ENCODE data around the gene ARSB. TPM values are rescaled to one million over a fixed set of nuclear protein-coding genes. Genes with fewer than 3 reads are reported as not detected.
A peak's percentile ranks its signal among the peaks of the same experiment; 100 is the strongest.

The ARSB gene
- total RNA-seq, 2 experiments from 2014 or later = 4.4 to 5.2 TPM

GRCh38 chr5:78760366-78760765 lies 224.7 kb downstream of the ARSB start:
- TF ChIP-seq CTCF (IDR thresholded peaks at IDR 0.05) = no peak
- peaks cover 8% of the 10 kb centered on the region for H3K27me3 Mint-ChIP-seq
- no peak overlapping the region for H3K27ac Mint-ChIP-seq
- CTCF ChIA-PET = no interaction called here
- Histone ChIP-seq H3K27me3 (ENCODE audit: control insufficient read depth in 1 of 2, insufficient read depth in 2 of 2, low read length in 2 of 2) (peaks cover 0 to 2% of the 10 kb centered on the region in 2 experiments), H3K4me1 (ENCODE audit: insufficient read depth, low read length) (no peaks in the 10 kb centered on the region), H3K36me3 (ENCODE audit: insufficient read depth, low read length) (no peaks in the 10 kb centered on the region), H3K9me3 (ENCODE audit: control insufficient read depth in 1 of 2, insufficient read depth in 1 of 2, low read length in 2 of 2) (no peaks in the 10 kb centered on the region), H3K27ac (ENCODE audit: low read depth in 1 of 2, low read length in 2 of 2) (no peak overlapping the region), H3K4me3 (ENCODE audit: low read length) (no peak overlapping the region)
- intact Hi-C loops (cut with DNase I, micrococcal nuclease) = no loop called here
- H3K4me1 Mint-ChIP-seq (ENCODE audit: low read depth) = no peaks in the 10 kb centered on the region
- peak in 2 of 14 experiments; percentile 23 to 31 for DNase-seq
- no peak for ATAC-seq (ENCODE audit: poor library complexity)
- POLR2A ChIA-PET = no interaction called here
- H3K9me3 Mint-ChIP-seq = no peaks in the 10 kb centered on the region
- no peaks in the 10 kb centered on the region for H3K36me3 Mint-ChIP-seq (ENCODE audit: low read depth)
- no peak overlapping the region for H3K4me3 Mint-ChIP-seq

GRCh38 chr5:78758169-78758839 lies 226.8 kb downstream of the ARSB start:
- no peaks in the 10 kb centered on the region for H3K9me3 ChIP-seq (ENCODE audit: control insufficient read depth in 1 of 2, insufficient read depth in 1 of 2, low read length in 2 of 2)
- no peak for TF ChIP-seq CTCF (IDR thresholded peaks at IDR 0.05)
- no peak overlapping the region for H3K27ac ChIP-seq (ENCODE audit: low read depth in 1 of 2, low read length in 2 of 2)
- H3K4me1 Mint-ChIP-seq (ENCODE audit: low read depth) = no peaks in the 10 kb centered on the region
- no peaks in the 10 kb centered on the region for H3K4me1 ChIP-seq (ENCODE audit: insufficient read depth, low read length)
- no peak for ATAC-seq (ENCODE audit: poor library complexity)
- peaks cover 16% of the 10 kb centered on the region for H3K27me3 Mint-ChIP-seq
- no peak overlapping the region for H3K4me3 ChIP-seq (ENCODE audit: low read length)
- POLR2A ChIA-PET = no interaction called here
- DNase-seq = peak in 2 of 14 experiments; percentile 13 to 18
- intact Hi-C loops (cut with DNase I, micrococcal nuclease) = no loop called here
- no peaks in the 10 kb centered on the region for H3K36me3 Mint-ChIP-seq (ENCODE audit: low read depth)
- peaks cover 0 to 2% of the 10 kb centered on the region in 2 experiments for H3K27me3 ChIP-seq (ENCODE audit: control insufficient read depth in 1 of 2, insufficient read depth in 2 of 2, low read length in 2 of 2)
- H3K36me3 ChIP-seq (ENCODE audit: insufficient read depth, low read length) = no peaks in the 10 kb centered on the region
- H3K4me3 Mint-ChIP-seq = no peak overlapping the region
- no peak overlapping the region for H3K27ac Mint-ChIP-seq
- no peaks in the 10 kb centered on the region for H3K9me3 Mint-ChIP-seq
- CTCF ChIA-PET = no interaction called here

- Mint-ChIP-seq H3K36me3 (ENCODE audit: low read depth) (no peaks in the 10 kb centered on the region), H3K9me3 (no peaks in the 10 kb centered on the region), H3K4me1 (ENCODE audit: low read depth) (no peaks in the 10 kb centered on the region), H3K4me3 (no peak overlapping the region), H3K27me3 (peaks cover 16% of the 10 kb centered on the region), H3K27ac (no peak overlapping the region)
- Histone ChIP-seq H3K4me3 (ENCODE audit: low read length) (no peak overlapping the region), H3K4me1 (ENCODE audit: insufficient read depth, low read length) (no peaks in the 10 kb centered on the region), H3K27ac (ENCODE audit: low read depth in 1 of 2, low read length in 2 of 2) (no peak overlapping the region), H3K36me3 (ENCODE audit: insufficient read depth, low read length) (no peaks in the 10 kb centered on the region), H3K27me3 (ENCODE audit: control insufficient read depth in 1 of 2, insufficient read depth in 2 of 2, low read length in 2 of 2) (peaks cover 0 to 2% of the 10 kb centered on the region in 2 experiments), H3K9me3 (ENCODE audit: control insufficient read depth in 1 of 2, insufficient read depth in 1 of 2, low read length in 2 of 2) (no peaks in the 10 kb centered on the region)
- intact Hi-C loops (cut with DNase I, micrococcal nuclease) = no loop called here
- ChIA-PET CTCF (no interaction called here), POLR2A (no interaction called here)
- no peak for TF ChIP-seq CTCF (IDR thresholded peaks at IDR 0.05)
- no peak for ATAC-seq (ENCODE audit: poor library complexity)
- DNase-seq = no peak
Measured at GRCh38 chr5:78757269-78758053, 227.6 kb downstream of the ARSB start.

All from CD4-positive, alpha-beta T cell (primary cell).